Dermis blood vessel endothelial cell (primary cell): Measurements from ENCODE around the gene GRAMD1B. TPM values are rescaled to one million over a fixed set of nuclear protein-coding genes. Genes with fewer than 3 reads are reported as not detected.
"Not testable (repeated sequence)": the region's sequence is repeated elsewhere in the genome, so short reads cannot be mapped to it uniquely, and the experiment has no call there.

Experiments
- DNase-seq: peaks from one replicate; pipeline ENCODE4 v3.0.0; 2010
- total RNA-seq: library from RNA; depleted of rRNA; stranded (reverse); fragments of >200 nt; gene quantifications from 2 replicates; pipeline ENCODE4 v1.2.3, GENCODE V29; 2014

Gene GRAMD1B
- total RNA-seq, 1 donor from 2014 or later = 3.7 TPM

DNA sequence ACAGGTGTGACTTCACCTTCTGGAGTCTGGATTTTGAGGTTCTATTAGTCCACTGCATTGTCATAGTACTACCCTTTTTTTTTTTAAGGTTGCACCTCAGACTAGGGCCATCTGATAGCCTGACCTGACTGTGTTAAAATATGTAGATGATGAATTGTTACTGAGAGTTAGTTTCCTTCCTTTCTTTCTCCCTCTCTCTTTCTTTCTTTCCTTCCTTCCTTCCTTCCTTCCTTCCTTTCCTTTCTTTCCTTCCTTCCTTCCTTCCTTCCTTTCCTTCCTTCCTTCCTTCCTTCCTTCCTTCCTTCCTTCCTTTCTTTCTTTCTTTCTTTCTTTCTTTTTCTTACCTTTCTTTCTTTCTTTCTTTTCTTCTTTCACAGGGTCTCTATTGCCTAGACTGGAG is 83.2 kb downstream of the GRAMD1B start:
- DNase-seq = not testable (repeated sequence)

DNA sequence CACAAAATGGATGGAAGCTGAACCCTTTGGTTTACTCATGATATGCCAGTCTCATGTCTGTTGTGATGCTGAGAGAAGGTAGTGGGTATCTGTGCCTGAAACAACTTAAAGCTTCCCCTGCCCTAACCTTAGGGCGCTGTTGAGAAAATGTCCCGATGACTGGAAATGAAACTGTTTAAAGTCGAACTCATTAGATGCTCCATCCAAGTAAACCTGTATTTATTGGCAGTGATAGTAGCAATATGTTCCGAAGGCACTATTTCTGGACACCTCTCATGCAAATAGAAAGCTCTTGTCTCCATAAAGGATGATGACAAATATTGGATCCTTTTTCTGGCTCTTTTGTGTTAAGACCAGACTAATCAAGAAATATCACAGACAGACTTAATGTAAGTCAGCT is 86.2 kb downstream of the GRAMD1B start:
- no peak for DNase-seq

DNA sequence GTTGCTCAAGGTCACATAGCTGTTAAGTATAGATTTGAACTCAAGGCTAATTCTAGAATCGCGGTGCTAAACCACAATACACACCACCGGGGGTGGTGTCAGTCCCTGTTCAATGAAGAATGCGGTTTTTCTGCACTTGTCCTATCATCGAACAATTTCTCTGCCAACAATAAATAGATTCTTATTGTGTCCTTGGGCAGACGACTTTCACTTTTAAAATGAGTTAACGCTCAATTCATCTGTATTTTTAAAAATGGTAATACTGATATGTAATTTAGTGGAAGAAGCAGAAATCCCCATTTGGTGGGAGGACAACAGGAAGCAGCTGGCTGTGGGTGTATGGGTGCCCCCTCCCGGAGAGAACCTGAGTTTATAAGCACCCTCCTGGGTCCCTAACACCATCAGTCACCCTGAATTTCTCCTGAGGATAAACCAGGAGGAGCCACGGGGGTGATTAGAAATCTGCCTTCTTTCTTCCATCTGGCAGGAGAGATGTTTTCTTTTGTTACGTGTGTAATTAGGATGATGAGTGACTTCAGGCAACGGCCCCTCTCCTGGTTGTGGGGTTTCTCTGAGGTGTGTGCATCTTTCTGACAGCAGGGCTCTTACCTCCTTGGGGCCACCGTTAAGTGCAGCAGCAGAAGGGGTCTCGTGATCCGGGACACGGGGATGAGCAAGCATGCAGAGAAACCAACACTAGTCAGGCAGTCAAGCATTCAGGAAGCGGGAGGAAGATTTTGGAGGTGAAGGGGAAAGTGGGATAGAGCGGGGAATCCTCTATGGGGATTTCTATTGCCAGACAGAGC is 87.7 kb downstream of the GRAMD1B start:
- DNase-seq = no peak

DNA sequence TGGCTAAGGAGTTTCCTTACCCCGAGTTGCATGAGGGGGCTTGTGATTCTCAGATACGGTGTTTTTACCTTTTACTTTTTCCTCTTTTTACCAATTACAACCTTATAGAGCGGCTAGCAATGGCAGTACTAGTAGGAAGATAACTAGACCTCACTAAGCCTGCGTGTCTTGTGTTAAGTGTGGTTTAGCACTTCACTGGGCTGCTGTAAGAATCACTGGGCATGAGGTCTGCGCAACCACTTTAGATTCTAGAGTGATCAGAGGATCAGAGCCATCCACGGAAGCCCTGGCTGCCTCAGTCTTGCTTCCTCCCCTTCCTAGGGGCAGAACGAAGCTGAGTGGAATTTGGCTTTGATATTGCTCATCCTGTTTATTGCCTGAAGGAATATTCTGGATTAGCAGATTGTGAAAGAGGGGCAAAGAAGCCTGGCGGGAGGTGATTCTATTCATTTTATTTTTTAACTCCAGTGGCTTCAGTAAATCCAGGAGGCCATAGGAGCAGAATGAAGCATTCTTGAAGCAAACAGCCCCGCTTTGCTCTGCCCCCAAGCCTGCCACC is 88.5 kb downstream of the GRAMD1B start:
- DNase-seq = no peak

DNA sequence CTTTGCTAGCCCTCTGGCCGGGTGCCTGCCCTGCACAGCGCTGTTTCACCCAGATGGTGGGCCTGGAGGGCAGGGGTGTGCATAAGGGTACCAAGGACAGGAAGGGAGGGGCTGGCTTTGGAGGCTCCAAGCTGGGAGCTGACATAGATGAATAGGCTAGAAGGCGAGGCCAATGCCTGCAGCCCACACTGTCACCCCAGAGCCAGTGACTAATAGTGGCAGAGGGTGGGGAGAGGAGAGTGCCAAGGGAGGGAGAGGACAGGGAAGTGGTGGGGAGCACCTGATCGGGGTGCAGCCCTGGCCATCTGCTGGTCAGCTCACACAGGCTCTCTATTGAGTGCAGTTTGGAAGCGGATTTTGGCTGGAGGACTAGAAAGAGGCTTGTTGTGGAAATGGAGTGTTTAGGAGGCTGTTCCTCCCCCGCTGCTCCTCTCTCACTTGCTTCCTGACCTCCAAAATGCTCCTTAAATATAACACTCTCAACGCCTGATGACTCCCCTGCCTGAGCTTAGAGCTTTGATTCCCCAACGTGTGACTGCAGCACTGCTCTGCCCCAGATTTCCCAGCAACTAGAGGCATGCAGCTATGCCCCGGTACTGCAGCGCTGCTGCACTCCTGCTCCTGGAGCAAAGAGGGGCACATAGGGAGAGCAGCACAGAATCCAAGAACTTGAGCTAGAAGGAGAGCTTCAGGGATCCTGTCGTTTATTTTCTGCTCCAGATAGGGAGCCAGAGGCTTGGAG is 89.2 kb downstream of the GRAMD1B start:
- DNase-seq = no peak

DNA sequence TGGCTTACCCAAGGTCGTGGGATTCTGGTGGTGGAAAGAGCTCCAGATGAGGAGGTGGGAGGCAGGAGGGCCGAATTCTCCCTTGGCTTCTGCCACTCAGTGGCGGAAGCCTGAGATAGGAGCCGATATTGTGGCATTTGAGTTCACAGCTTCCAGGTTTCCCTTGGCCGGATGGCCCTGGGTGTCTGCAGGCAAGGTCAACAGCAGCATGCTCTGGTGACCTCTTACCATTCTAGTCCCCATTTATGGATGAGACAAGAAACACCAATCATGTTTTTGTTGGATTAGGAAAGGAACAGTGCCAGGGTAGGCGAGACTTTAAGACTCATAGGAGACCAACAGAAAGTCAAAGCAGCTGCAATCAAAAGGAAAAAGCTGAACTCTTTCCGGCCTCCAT is 89.7 kb downstream of the GRAMD1B start:
- no peak for DNase-seq

DNA sequence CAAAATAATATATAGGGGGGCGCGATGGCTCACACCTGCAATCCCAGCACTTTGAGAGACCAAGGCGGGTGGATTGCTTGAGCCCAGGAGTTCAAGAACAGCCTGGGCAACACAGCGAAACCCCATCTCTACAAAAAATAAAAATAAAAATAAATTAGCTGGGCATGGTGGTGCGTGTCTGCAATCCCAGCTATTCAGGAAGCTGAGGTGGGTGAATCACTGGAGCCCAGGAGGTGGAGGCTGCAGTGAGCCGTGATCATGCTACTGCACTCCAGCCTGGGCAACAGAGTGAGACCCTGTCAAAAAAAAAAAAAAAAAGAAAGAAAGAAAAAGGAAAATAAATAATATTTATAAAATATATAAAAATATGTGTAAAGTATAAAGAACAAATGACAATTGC is 90.4 kb downstream of the GRAMD1B start:
- DNase-seq = not testable (repeated sequence)

DNA sequence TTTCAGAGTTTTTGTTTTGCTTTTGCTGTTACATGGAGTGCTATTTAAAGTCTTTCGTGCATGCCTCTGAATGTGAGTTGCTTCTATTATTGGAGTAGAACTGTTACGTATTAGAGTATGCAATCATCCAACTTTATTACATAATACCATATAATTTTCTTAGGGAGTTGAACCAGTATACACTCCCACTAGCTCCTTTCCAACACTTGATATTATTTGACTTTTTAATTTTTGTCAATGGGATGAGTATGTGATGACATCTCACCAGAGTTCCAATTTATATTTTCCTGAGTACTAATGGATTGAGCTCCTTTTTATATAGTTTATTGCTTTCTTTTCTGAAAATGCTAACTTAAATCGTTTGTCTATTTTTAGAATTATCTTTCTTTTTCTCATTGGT is 90.9 kb downstream of the GRAMD1B start:
- no peak for DNase-seq

DNA sequence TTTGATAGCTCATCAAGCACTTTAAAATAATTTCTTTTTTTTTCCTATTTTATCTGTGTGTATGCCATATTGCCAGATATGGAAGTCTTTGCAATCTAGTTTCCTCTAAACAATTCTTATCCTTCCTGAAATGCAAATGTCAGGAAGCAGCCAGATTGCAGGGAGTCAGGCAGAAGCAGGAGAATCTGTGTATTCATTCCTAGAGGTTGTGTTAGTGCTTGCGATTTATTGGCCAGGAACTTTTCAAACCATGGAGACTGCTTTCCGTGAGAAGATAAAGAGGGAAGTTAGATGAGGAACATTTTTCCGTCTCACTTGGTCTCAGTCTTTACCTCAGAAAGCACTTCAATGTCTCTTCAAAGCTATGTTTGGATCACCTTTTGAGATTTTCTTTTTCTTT is 91.9 kb downstream of the GRAMD1B start:
- peak; percentile 26 for DNase-seq

DNA sequence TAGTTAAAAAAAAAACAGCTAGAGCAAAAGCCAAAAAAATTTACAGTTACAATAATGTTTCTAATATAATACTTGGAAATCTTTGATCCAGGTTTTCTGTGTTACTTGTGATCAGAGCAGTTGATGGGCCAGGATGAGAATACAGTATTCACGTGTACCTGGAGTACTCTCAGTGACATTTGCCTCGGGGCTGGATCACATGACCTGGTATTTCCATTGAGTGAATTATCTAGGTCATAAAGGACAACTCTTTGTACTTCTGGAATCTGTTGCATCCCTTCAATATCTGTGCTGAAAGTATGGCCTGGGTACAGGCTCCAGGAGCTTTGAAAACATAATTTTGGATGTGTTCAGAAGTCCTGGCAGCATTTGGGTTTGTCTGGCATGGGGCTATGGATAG is 93.5 kb downstream of the GRAMD1B start:
- DNase-seq = no peak

DNA sequence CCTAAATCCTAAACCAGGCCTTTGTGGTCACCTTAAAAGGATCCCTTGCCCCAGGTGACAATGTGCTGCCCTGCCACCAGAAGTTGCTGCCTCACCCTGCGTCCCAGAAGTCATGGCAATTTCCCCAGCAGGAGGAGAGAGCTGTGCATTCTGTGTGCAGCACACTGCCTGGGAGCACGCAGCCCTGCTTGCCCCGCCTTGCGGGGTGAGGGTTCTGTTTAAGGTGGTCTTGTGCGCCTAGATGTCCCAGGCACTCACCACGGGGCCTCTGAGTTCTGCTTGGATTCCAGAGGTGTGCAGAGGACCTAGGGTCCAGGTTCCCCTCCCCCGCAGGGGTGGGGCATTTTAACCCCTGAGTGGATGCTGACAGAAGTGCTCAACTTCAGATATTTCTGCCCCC is 95.0 kb downstream of the GRAMD1B start:
- no peak for DNase-seq

DNA sequence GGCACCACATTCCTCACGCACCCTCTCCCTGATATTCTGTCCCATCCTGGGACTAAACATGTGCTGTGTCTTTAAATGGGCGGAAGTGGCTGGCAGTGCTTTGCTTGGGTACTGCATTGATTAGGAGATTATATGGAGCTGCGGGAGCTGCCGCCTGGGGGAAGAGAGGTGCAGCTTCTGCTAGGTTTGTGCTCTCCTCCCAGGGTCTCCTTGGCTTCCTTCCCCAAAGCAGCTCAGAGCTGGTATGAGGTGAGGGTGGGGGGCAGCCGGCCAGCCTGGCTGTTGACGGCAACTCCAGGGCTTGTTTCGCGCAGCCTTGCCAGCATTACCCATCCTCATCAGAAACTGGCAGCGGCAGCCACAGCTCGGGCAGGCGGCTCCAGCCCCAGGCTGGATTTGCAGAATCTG is 95.4 kb downstream of the GRAMD1B start:
- no peak for DNase-seq

DNA sequence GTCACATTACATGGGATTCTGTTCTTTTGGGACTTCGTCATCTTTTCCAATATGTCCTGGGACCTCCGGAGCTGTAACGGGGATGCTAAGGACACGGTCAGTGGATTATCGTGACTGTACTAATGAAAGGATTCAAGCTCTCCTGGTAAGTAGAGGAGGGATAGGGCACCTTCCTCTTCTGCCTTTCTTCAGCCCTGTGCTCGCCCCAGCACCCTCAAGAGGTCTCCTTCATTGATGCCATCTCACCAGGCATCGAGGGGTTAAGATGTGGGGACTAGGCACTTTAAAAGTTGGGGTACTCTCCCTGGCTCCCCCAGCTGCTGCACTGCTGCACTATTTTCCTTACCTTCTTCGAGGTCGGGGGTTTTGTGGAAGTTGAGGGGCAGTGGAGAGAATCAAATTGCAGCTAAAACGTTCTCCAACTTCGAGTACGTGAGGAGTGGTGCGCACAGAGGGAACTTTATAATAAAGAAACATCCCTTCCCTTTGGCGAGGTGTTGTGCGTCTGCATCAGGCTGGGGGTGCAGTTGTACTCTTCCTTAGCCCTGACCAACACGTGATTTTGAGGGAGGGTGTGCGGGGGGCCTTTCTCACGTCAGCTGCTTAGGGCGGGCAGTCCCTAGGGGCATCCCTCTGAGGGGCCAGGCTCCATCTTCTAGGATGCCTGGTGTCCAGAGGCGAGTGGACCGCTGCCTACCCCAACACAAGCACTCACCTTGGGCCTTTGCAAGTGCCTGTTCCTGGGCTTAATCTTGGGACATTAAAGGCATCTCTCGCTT is 96.1 kb downstream of the GRAMD1B start:
- DNase-seq = no peak

DNA sequence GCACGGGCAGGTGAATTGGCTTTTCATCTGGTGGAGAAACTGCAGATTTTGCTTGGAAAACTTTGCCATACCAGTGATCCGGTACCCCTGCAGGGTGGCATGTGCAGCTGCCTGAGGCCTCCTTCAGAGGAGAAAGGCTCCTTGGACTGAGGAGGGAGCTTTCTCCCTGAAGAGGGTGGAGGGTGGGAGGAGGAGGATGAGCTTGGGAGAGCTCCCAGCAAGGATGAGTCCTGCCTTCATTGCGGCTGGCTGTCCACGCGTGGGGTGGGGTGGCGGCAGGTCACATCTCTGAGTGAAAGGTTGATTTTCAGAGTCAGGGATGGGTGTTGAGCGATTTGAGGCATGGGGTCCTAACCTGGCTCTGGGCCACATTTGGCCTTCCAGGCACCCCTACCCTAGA is 96.8 kb downstream of the GRAMD1B start:
- no peak for DNase-seq

DNA sequence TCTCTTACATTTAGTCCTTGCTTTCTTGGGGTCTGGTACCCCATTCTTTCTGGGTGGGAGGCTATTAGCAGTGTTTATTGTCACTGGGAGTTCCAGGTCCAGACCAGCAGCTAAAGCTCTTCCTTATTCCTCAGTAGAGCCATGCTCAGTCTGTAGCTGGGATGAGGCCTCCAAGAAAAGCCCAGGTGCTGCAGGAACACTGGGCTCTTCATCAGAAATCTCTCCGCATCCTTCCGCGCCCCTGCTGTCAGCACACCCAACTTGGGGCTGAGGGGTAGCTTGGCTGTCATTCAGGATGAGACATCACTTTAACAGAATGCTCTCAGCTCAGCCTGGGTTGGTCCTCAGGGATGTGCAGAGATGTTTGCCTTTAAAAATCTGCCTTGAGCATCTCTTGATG is 97.5 kb downstream of the GRAMD1B start:
- DNase-seq = no peak

DNA sequence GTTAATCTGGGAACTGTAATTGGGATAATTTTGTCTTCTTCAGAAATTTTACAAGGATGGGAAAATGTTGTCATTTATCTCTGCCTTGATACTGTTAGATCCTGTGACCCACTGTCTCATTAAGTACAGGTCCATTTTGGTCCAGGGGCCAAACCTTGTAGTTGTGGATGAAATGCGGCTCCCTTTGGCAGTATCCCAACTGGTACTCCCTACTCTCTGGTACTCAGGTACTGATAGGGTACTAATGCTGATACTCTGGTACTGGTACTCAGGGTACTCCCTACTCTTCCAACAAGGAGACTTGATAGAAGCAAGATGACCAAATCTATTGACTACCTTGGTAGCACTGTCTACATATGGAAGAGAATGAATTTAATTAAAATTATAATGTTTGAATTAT is 97.9 kb downstream of the GRAMD1B start:
- DNase-seq = no peak

DNA sequence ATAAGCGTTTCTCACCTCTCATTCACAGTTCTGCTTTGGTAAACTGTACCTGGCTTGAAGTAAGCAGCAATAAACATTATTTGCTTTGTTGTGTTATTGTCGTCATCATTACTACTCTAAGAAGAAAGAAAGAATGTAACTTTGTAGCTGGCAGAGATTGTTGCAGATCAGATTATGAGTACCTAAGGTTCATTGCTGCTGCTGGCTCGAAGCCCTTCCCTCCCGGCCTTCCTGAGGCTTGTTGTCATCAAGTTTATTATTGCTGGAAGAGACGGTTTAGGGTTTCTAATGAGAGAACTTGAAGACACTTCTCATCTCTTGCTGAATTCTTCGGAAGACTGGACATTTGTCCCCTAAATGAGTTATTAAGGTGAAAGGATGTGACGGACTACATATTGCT is 101.3 kb downstream of the GRAMD1B start:
- DNase-seq = no peak

DNA sequence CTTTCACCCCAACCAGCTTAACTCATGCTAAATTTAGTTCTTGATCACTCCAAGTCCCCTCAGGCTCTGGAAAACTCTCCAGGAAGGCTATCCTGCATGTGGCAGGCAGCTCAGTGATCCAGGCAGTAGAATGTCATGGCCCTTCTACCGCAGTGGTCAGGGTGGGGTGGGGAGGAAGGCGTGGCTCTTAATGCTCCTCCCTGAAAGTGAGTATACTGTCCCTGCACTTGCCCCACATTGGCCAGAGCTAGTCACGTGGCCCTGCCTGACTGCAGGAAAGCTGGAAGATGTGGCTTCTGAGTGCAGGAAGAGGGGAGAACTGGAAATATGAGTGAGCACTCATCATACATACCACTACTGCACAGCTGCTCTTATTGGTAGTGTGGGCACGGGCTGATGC is 102.1 kb downstream of the GRAMD1B start:
- DNase-seq = no peak

DNA sequence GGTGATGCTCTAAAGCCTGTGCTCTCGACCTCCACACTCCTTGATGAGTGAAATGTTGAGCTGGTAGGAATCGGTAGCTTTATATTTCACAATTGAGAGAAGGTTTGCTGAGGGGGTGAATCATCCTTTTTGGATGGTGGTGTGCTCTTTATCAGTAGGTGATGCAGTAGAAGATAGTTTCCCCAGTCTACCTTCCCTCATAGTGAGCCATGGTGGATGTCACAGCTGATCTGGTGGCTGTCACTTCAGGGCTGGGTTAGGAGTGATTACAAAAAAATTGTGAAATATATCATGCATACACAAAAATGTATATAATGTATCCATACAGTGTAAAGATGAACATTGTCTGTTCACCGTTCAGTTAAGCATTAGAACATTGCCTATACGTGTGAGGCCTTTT is 105.3 kb downstream of the GRAMD1B start:
- DNase-seq = no peak

DNA sequence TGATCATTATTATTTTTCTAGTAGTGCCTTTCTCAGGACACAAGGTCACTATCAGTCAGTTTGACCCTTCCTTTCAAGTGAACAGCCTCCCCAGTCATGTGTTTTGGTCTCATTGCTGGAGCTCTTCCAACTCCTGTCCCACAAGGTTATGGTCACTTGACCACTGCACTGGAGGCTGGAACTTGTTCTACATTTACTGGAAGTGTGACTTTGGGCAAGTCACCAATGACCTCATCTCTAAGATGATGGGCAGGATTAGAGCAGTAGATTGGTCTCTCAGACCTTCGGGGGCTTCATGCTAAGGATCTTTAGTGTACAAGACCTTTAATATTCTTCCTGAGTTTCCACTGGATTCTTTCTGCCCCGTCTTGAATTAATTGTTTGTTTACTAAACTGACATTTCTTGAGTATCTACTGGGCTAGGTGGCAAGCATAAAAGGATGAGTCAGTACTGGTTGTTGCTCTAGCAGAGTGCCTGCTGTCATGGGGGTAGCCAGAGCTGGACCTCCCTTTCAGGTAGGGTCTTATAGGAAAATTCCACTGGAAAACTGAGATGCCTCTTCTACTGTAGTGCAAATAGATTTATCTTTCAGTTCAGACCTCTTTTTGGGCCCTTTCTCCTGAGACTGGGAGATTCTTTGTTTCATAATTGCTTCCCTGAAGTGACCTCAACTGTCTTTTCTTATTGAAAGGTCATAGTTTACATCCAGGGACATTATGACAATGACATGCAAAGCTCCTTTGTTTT is 106.8 kb downstream of the GRAMD1B start:
- DNase-seq = no peak

DNA sequence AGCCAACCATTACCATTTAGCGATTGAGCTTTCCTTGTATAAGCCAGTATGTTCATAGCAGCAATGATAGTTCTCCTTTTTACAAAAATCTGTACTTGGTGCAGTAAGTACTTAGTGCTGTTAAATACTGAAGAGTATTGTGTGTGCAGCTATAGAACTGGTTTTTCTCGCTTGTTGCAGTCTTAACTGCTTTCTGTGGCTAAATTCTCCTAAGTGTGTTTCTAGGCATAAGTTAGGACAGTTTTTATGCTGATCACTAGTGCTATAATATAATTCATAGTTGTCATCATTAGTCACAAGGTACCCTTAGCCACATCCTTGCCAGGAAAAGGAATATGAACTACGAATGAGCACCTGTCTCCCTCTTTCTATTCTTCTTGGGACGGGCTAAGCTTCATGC is 107.7 kb downstream of the GRAMD1B start:
- DNase-seq = no peak

DNA sequence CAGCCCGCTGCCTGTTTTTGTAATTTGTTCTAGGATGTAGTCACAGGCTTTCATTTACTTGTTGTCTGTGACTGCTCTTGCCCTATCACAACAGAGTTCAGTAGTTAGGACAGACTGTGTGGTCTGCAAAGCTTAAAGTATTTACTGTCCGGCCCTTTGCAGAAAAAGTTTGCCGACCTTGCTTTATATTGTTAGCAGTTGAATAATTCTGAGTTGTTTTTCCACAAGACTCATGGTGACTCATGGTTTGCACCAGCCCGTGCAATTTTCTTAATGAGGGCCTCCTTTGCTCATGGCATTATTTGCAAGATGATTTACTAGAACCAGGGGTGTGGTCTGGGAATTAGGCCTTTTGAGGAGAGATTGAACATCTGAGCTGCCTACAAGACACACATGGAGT is 113.7 kb downstream of the GRAMD1B start:
- peak; percentile 19 for DNase-seq
